BE2C (cell line): ENCODE results near the gene MOG. TPM values are rescaled to one million over a fixed set of nuclear protein-coding genes. Genes with fewer than 3 reads are reported as not detected.

Experiments
- DNase-seq: peaks from one replicate; pipeline ENCODE4 v3.0.0-alpha.2; 2020
- H3K27me3 ChIP-seq: fragments of 250-450 bp; sonication (Bioruptor Pico); 2 replicates; pipeline ENCODE4 v1.5.1; 2020; ENCODE audit warnings: mild to moderate bottlenecking
- H3K36me3 ChIP-seq: fragments of 250-450 bp; sonication (Bioruptor Pico); 2 replicates; pipeline ENCODE4 v1.5.1; 2020; ENCODE audit warnings: mild to moderate bottlenecking
- H3K4me1 ChIP-seq: fragments of 250-450 bp; sonication (Bioruptor Pico); 2 replicates; pipeline ENCODE4 v1.5.1; 2020
- H3K4me3 ChIP-seq: 2 replicates; pipeline ENCODE4 v1.5.1; 2011; ENCODE audit warnings: low read depth, low read length
- H3K9me3 ChIP-seq: fragments of 250-450 bp; sonication (Bioruptor Pico); 2 replicates; pipeline ENCODE4 v1.5.1; 2020
- CTCF ChIP-seq: IDR thresholded peaks from 2 replicates; pipeline ENCODE4 v1.5.1; 2012; ENCODE audit warnings: mild to moderate bottlenecking, low read depth, low read length
- polyA plus RNA-seq: library from polyadenylated mRNA; unstranded; fragments of >200 nt; gene quantifications from one replicate; pipeline ENCODE4 v1.2.1, GENCODE V29; 2012; ENCODE audit warnings: low read depth, missing spikeins; ENCODE audit not compliant: insufficient read length, insufficient read depth

Gene MOG
- not detected for polyA plus RNA-seq

DNA sequence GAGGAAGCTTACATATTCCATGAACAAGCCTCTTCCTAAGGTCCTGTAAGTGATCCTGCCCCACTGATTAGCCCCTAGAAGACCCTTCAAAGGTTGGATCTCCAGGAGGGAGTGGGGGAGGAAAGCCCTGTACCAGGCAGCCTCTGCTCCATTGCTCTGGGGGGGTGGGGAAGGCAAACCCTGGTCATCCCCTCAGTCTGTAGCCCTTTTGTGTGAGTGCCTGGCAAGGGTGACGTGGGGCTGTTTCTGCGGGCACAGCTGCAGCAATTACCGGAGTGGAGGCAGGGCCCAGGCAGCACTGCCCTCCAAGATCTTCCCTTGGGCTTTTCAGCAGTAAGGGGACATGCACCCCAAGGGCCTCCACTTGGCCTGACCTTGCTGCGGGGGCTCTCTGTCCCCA is at the start of gene MOG:
TSS of gene MOG (plus strand) at position 295 of the 400 bp plus-strand sequence. CDS start 118 bp downstream, outside the sequence.
- no peaks in the 10 kb centered on the region for H3K36me3 ChIP-seq
- H3K4me1 ChIP-seq = no peaks in the 10 kb centered on the region
- H3K27me3 ChIP-seq = peaks cover 28% of the 10 kb centered on the region
- H3K4me3 ChIP-seq = no peak within 1 kb of the TSS
- H3K9me3 ChIP-seq = no peaks in the 10 kb centered on the region
- no peak for TF ChIP-seq CTCF
- DNase-seq = no peak

DNA sequence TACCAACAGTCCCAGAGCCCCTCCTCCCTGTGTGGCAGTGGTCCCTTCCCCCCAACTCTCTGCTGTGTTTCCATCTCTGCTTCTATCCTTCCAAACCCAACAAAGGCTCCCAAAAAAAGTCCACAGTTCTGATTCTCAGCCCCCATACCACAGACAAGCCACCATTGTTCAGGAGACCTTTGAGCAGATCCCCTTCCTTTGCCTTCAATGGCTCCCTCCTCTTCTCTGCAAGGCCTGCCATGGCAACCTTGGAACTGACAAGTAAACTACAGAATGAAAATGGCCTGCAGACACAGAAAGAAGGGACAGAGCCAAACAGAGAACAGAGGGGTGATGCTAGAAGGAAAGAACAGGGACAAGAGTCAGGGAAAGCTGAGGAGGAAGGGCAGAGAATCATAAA is 48.8 kb upstream of the MOG start:
- no peak for DNase-seq
- H3K36me3 ChIP-seq = peaks cover 6% of the 10 kb centered on the region
- no peaks in the 10 kb centered on the region for H3K9me3 ChIP-seq

GRCh38 chr6:29610540-29610939 is 46.4 kb upstream of the MOG start:
- Histone ChIP-seq H3K27me3 (no peaks in the 10 kb centered on the region), H3K9me3 (no peaks in the 10 kb centered on the region), H3K4me1 (no peaks in the 10 kb centered on the region; the same call in 1 of the 2 replicates), H3K4me3 (no peak overlapping the region), H3K36me3 (peaks cover 6% of the 10 kb centered on the region)
- DNase-seq = no peak
- no peak for TF ChIP-seq CTCF

More for the DNA sequence above, 48.8 kb upstream of the MOG start:
- H3K27me3 ChIP-seq = no peaks in the 10 kb centered on the region
- no peak for TF ChIP-seq CTCF
- peaks cover 3% of the 10 kb centered on the region; the same call in 1 of the 2 replicates for H3K4me1 ChIP-seq
- H3K4me3 ChIP-seq = no peak overlapping the region

- H3K4me3 ChIP-seq = no peak overlapping the region
- no peaks in the 10 kb centered on the region for H3K9me3 ChIP-seq
- no peaks in the 10 kb centered on the region for H3K27me3 ChIP-seq
- H3K4me1 ChIP-seq = no peaks in the 10 kb centered on the region; the same call in 1 of the 2 replicates
- peaks cover 6% of the 10 kb centered on the region for H3K36me3 ChIP-seq
- DNase-seq = no peak
- no peak for TF ChIP-seq CTCF
These were observed 45.5 kb upstream of the MOG start for GRCh38 chr6:29611426-29611825.

- Histone ChIP-seq H3K36me3 (peaks cover 1% of the 10 kb centered on the region; the same call in 1 of the 2 replicates), H3K9me3 (no peaks in the 10 kb centered on the region), H3K4me1 (no peaks in the 10 kb centered on the region), H3K4me3 (no peak overlapping the region), H3K27me3 (no peaks in the 10 kb centered on the region)
- TF ChIP-seq CTCF = peak; percentile 22; the same call in 1 of the 2 replicates
- DNase-seq = no peak
These were observed 38.9 kb upstream of the MOG start for GRCh38 chr6:29617782-29618554.

- no peak for TF ChIP-seq CTCF
- H3K36me3 ChIP-seq = no peaks in the 10 kb centered on the region
- DNase-seq = no peak
These were observed 37.2 kb upstream of the MOG start for GRCh38 chr6:29619578-29620160.

More at GRCh38 chr6:29619578-29620160, 37.2 kb upstream of the MOG start:
- H3K27me3 ChIP-seq = no peaks in the 10 kb centered on the region
- no peaks in the 10 kb centered on the region for H3K4me1 ChIP-seq
- H3K9me3 ChIP-seq = no peaks in the 10 kb centered on the region
- no peak overlapping the region for H3K4me3 ChIP-seq
